ENCODE data around the gene SBF1.
"Not testable (repeated sequence)": the region's sequence is repeated elsewhere in the genome, so short reads cannot be mapped to it uniquely, and the experiment has no call there.

The SBF1 gene

DNA sequence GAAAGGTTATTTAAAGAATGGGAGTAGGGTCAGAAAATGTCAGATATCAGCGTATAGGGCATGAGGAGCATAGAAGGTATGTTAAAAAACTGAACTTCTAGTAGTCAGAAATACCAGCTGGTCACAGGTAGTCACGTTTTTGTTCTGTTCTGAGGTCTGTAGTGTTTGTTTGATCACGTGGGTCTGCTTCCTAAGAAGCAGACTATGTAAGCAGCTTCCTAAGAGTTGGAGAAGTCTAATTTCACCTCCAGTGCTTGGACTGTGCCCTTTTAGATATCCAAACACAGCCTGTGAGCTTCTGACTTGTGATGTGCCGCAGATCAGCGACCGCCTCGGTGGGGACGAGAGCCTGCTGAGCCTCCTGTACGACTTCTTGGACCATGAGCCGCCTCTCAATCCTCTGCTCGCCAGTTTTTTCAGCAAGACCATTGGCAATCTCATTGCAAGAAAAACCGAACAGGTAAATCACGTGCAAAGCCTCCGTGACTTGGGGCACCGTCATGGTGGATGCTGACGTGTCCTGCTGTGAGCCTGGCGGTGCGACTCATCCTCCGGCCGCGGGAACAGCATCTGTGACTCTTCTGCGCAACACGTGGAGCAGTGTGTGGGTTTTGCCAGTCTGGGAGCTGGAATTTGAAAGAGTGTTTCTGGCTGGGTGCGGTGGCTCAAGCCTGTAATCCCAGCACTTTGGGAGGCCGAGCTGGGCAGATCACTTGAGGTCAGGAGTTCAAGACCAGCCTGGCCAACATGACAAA, 68.2 kb downstream of the SBF1 start:
- H3K36me3 ChIP-seq (ENCODE audit: insufficient read depth, low read length) = peaks cover 41% of the 10 kb centered on the region
- no peaks in the 10 kb centered on the region for H3K27me3 ChIP-seq (ENCODE audit: insufficient read depth, low read length)
- no peak overlapping the region for H3K4me3 ChIP-seq (ENCODE audit: low read length)
- H3K9me3 ChIP-seq (ENCODE audit: low read length) = no peaks in the 10 kb centered on the region
- no peak overlapping the region for H2AFZ ChIP-seq (ENCODE audit: low read depth, low read length)
- H3K4me1 ChIP-seq (ENCODE audit: insufficient read depth, low read length) = no peaks in the 10 kb centered on the region

DNA sequence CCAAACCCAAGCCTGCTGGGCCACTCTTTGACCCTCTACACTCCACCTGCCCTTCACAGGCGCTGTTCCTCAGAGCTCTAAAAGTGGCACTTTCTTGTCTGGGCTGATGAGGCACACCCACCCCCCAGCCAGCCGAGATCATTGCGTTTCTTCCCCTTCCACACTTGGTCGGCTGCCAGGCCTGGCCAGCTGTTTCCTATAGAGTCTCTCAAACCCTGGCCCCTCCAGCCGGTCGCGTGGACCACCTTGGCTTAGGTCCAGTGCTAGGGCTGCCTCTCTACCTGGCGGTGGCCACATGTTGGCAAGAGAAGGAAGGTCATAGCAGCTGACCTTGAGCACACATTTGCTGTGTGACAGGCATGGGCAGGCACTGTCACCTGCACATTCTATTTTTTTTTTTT, 71.1 kb downstream of the SBF1 start:
- peaks cover 40% of the 10 kb centered on the region for H3K36me3 ChIP-seq (ENCODE audit: insufficient read depth, low read length)
- no peak overlapping the region for H2AFZ ChIP-seq (ENCODE audit: low read depth, low read length)

DNA sequence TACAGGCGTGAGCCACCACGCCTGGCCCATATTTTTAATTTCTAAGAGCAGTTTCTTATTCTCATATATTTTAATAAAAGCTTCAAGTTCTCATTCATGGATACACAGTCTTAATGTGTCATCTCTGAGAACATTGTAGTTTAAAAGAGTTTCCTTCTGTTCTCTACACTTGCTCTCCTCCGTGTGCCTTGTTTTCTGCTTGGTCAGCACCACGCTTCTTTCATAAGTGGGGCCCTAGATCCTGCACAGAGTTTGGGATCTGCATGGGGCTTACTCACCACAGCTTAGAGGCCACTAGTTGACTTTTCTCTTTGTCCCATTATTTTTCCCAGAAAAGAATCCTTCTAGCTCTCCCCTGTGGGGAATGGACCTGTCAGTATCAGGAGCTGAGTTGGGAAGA, 72.9 kb downstream of the SBF1 start:
- H2AFZ ChIP-seq (ENCODE audit: low read depth, low read length) = no peak overlapping the region
- no peaks in the 10 kb centered on the region for H3K4me1 ChIP-seq (ENCODE audit: insufficient read depth, low read length)
- peaks cover 28% of the 10 kb centered on the region for H3K36me3 ChIP-seq (ENCODE audit: insufficient read depth, low read length)
- no peaks in the 10 kb centered on the region for H3K9me3 ChIP-seq (ENCODE audit: low read length)
- no peaks in the 10 kb centered on the region for H3K27me3 ChIP-seq (ENCODE audit: insufficient read depth, low read length)
- no peak overlapping the region for H3K4me3 ChIP-seq (ENCODE audit: low read length)

More for the DNA sequence above, 71.1 kb downstream of the SBF1 start:
- Histone ChIP-seq H3K9me3 (ENCODE audit: low read length) (no peaks in the 10 kb centered on the region), H3K4me3 (ENCODE audit: low read length) (no peak overlapping the region), H3K27me3 (ENCODE audit: insufficient read depth, low read length) (no peaks in the 10 kb centered on the region), H3K4me1 (ENCODE audit: insufficient read depth, low read length) (no peaks in the 10 kb centered on the region)

- Histone ChIP-seq H2AFZ (ENCODE audit: low read depth, low read length) (no peak overlapping the region), H3K4me3 (ENCODE audit: low read length) (no peak overlapping the region), H3K27me3 (ENCODE audit: insufficient read depth, low read length) (no peaks in the 10 kb centered on the region), H3K4me1 (ENCODE audit: insufficient read depth, low read length) (peaks cover 3% of the 10 kb centered on the region), H3K9me3 (ENCODE audit: low read length) (no peaks in the 10 kb centered on the region), H3K36me3 (ENCODE audit: insufficient read depth, low read length) (peaks cover 21% of the 10 kb centered on the region)
These were observed 73.9 kb downstream of the SBF1 start for GRCh38 chr22:50400931-50401330.

DNA sequence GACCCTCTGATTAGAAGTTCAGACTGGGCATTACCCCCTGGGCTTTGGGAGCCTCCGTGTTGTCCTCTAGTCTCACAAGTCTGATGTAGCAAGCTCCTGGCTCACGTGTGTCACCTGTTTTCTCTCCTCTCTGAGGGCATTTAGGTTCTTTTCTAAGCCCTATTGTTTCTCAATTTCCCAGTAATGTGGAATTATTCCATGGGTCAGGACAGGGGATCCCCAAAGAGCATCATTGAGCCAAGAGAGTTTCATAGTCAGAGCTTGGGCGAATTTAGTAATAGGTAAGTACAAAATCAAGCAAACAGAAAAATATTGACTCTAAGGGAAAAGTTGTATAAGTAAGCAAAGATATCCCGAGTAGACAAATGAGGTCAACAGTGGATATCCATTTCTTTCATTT, 74.4 kb downstream of the SBF1 start:
- peaks cover 22% of the 10 kb centered on the region for H3K36me3 ChIP-seq (ENCODE audit: insufficient read depth, low read length)
- peaks cover 3% of the 10 kb centered on the region for H3K4me1 ChIP-seq (ENCODE audit: insufficient read depth, low read length)
- H3K9me3 ChIP-seq (ENCODE audit: low read length) = no peaks in the 10 kb centered on the region
- H2AFZ ChIP-seq (ENCODE audit: low read depth, low read length) = no peak overlapping the region
- no peaks in the 10 kb centered on the region for H3K27me3 ChIP-seq (ENCODE audit: insufficient read depth, low read length)
- H3K4me3 ChIP-seq (ENCODE audit: low read length) = no peak overlapping the region

- H3K36me3 ChIP-seq (ENCODE audit: insufficient read depth, low read length) = peaks cover 26% of the 10 kb centered on the region
- H3K9me3 ChIP-seq (ENCODE audit: low read length) = no peaks in the 10 kb centered on the region
- H3K27me3 ChIP-seq (ENCODE audit: insufficient read depth, low read length) = no peaks in the 10 kb centered on the region
- H3K4me3 ChIP-seq (ENCODE audit: low read length) = no peak overlapping the region
- no peak overlapping the region for H2AFZ ChIP-seq (ENCODE audit: low read depth, low read length)
- peaks cover 3% of the 10 kb centered on the region for H3K4me1 ChIP-seq (ENCODE audit: insufficient read depth, low read length)
These were observed 75.0 kb downstream of the SBF1 start for GRCh38 chr22:50399751-50400331.

GRCh38 chr22:50398831-50399648, 75.8 kb downstream of the SBF1 start:
- Histone ChIP-seq H3K9me3 (ENCODE audit: low read length) (peaks cover under 1% of the 10 kb centered on the region), H3K27me3 (ENCODE audit: insufficient read depth, low read length) (no peaks in the 10 kb centered on the region), H3K4me3 (ENCODE audit: low read length) (no peak overlapping the region), H3K4me1 (ENCODE audit: insufficient read depth, low read length) (peaks cover 3% of the 10 kb centered on the region), H3K36me3 (ENCODE audit: insufficient read depth, low read length) (peaks cover 26% of the 10 kb centered on the region), H2AFZ (ENCODE audit: low read depth, low read length) (no peak overlapping the region)

DNA sequence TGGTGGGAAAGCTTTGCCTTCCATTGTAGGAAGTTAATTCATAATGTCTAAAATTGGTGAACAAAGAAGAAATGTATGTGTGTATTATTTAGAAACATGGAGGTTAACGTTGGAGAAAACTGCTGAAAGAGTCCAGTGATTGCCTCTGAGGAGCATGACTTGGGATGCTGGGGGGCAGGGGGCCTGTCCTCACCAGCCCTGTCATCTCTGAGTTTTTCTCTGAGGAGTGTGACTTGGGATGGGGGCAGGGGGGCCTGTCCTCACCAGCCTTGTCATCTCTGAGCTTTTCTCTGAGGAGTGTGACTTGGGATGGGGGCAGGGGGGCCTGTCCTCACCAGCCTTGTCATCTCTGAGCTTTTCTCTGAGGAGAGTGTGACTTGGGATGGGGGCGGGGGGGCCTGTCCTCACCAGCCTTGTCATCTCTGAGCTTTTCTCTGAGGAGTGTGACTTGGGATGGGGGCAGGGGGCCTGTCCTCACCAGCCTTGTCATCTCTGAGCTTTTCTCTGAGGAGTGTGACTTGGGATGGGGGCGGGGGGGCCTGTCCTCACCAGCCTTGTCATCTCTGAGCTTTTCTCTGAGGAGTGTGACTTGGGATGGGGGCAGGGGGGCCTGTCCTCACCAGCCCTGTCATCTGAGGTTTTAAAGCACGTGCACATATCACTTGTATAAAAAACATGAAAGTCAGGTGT, 77.3 kb downstream of the SBF1 start:
- not testable (repeated sequence) for H3K9me3 ChIP-seq (ENCODE audit: low read length); H2AFZ ChIP-seq (ENCODE audit: low read depth, low read length); H3K4me3 ChIP-seq (ENCODE audit: low read length); H3K4me1 ChIP-seq (ENCODE audit: insufficient read depth, low read length); H3K27me3 ChIP-seq (ENCODE audit: insufficient read depth, low read length)
- H3K36me3 ChIP-seq (ENCODE audit: insufficient read depth, low read length) = peaks cover 35% of the 10 kb centered on the region

GRCh38 chr22:50396751-50397370, 78.0 kb downstream of the SBF1 start:
- peaks cover 3% of the 10 kb centered on the region for H3K9me3 ChIP-seq (ENCODE audit: low read length)
- H3K36me3 ChIP-seq (ENCODE audit: insufficient read depth, low read length) = peaks cover 33% of the 10 kb centered on the region
- no peak overlapping the region for H3K4me3 ChIP-seq (ENCODE audit: low read length)
- H3K27me3 ChIP-seq (ENCODE audit: insufficient read depth, low read length) = no peaks in the 10 kb centered on the region
- H3K4me1 ChIP-seq (ENCODE audit: insufficient read depth, low read length) = peaks cover 3% of the 10 kb centered on the region
- no peak overlapping the region for H2AFZ ChIP-seq (ENCODE audit: low read depth, low read length)
